ENCODE data around the gene DCD.
"Not testable (repeated sequence)": the region's sequence is repeated elsewhere in the genome, so short reads cannot be mapped to it uniquely, and the experiment has no call there.

The DCD gene

GRCh38 chr12:54641089-54641488 is 7.1 kb downstream of the DCD start:
- no peak for DNase-seq (ENCODE audit: low read depth)
- TF ChIP-seq CTCF (IDR thresholded peaks at IDR 0.05; ENCODE audit: insufficient read depth, low read depth, low read length, missing control alignments), result no peak
- H3K4me3 ChIP-seq (ENCODE audit: low read depth, low read length), result no peak overlapping the region

GRCh38 chr12:54639112-54639511 is 9.1 kb downstream of the DCD start:
- DNase-seq (ENCODE audit: low read depth); H3K4me3 ChIP-seq (ENCODE audit: low read depth, low read length): not testable (repeated sequence)

- H3K4me3 ChIP-seq (ENCODE audit: low read depth, low read length), result no peak within 1 kb of the TSS
- no peak for DNase-seq (ENCODE audit: low read depth)
- TF ChIP-seq CTCF (IDR thresholded peaks at IDR 0.05; ENCODE audit: insufficient read depth, low read depth, low read length, missing control alignments), result no peak
Measured at GRCh38 chr12:54634795-54635194, 13.4 kb downstream of the DCD start, which contains the start of gene LACRT. LACRT (minus strand) TSS chr12:54634895; CDS start chr12:54634841, 54 bp downstream.

- TF ChIP-seq CTCF (IDR thresholded peaks at IDR 0.05; ENCODE audit: insufficient read depth, low read depth, low read length, missing control alignments), result no peak
- no peak for DNase-seq (ENCODE audit: low read depth)
- H3K4me3 ChIP-seq (ENCODE audit: low read depth, low read length), result no peak overlapping the region
Measured at GRCh38 chr12:54631988-54632728, 16.0 kb downstream of the DCD start.

GRCh38 chr12:54631551-54631950 is 16.6 kb downstream of the DCD start:
- no peak for TF ChIP-seq CTCF (IDR thresholded peaks at IDR 0.05; ENCODE audit: insufficient read depth, low read depth, low read length, missing control alignments)

GRCh38 chr12:54629925-54630324 is 18.2 kb downstream of the DCD start:
- no peak overlapping the region for H3K4me3 ChIP-seq (ENCODE audit: low read depth, low read length)
- no peak for DNase-seq (ENCODE audit: low read depth)
- TF ChIP-seq CTCF (IDR thresholded peaks at IDR 0.05; ENCODE audit: insufficient read depth, low read depth, low read length, missing control alignments), result no peak

More at GRCh38 chr12:54631551-54631950, 16.6 kb downstream of the DCD start:
- DNase-seq (ENCODE audit: low read depth), result no peak
- H3K4me3 ChIP-seq (ENCODE audit: low read depth, low read length), result no peak overlapping the region

GRCh38 chr12:54628186-54628846 is 19.8 kb downstream of the DCD start:
- DNase-seq (ENCODE audit: low read depth), result no peak
- TF ChIP-seq CTCF (IDR thresholded peaks at IDR 0.05; ENCODE audit: insufficient read depth, low read depth, low read length, missing control alignments), result no peak
- no peak overlapping the region for H3K4me3 ChIP-seq (ENCODE audit: low read depth, low read length)

All from GM12865 (cell line).